Astrocyte of the cerebellum (primary cell): Measurements from ENCODE around the gene FAM3A.
A peak's percentile ranks its signal among the peaks of the same experiment; 100 is the strongest.

Experiments used
- DNase-seq: peaks from one replicate; pipeline ENCODE4 v3.0.0-alpha.2; 2011; ENCODE audit warnings: low read depth
- H3K4me3 ChIP-seq: 2 replicates; pipeline ENCODE4 v1.5.1; 2011; ENCODE audit warnings: mild to moderate bottlenecking, low read depth, low read length, moderate library complexity
- CTCF ChIP-seq: IDR thresholded peaks from 2 replicates; pipeline ENCODE4 v1.5.1; 2012; ENCODE audit warnings: low read length, low read depth, moderate library complexity, mild to moderate bottlenecking; ENCODE audit errors: missing control alignments
- in situ Hi-C: cut with HindIII; loops from 2 replicates; pipeline ENCODE4 v1.10.0; 2017; ENCODE audit warnings: low sequenced_read_pairs

FAM3A gene

GRCh38 chrX:154458116-154458953, 57.7 kb downstream of the FAM3A start, which contains the start of gene PLXNA3:
Gene PLXNA3 (plus strand): TSS chrX:154458281. CDS start chrX:154460184, 1,903 bp downstream.
- TF ChIP-seq CTCF, result no peak
- H3K4me3 ChIP-seq, result peak within 1 kb of the TSS; percentile 69
- in situ Hi-C loops, result no loop called here
- DNase-seq, result no peak

- no peak for DNase-seq
- peak overlapping the region; percentile 69 for H3K4me3 ChIP-seq
- no peak for TF ChIP-seq CTCF
- in situ Hi-C loops, result no loop called here
Measured at GRCh38 chrX:154457491-154458115, 58.4 kb downstream of the FAM3A start.
